ENCODE measurements around the gene CRTAC1.
A peak's percentile ranks its signal among the peaks of the same experiment; 100 is the strongest.

CRTAC1 gene

GRCh38 chr10:97852277-97852676, 178.1 kb downstream of the CRTAC1 start:
- H3K79me2 ChIP-seq (ENCODE audit: control insufficient read depth, insufficient read depth, low read length, poor library complexity) = no peaks in the 10 kb centered on the region
- no peaks in the 10 kb centered on the region for H3K79me1 ChIP-seq (ENCODE audit: low read length)
- H3K27ac ChIP-seq (ENCODE audit: low read depth, low read length) = no peak overlapping the region
- peaks cover 16% of the 10 kb centered on the region for H3K27me3 ChIP-seq (ENCODE audit: insufficient read depth, low read length)
- H4K91ac ChIP-seq (ENCODE audit: low read depth, low read length) = no peak overlapping the region
- no peak overlapping the region for H4K12ac ChIP-seq (ENCODE audit: low read depth, low read length)
- no peak overlapping the region for H3K23ac ChIP-seq (ENCODE audit: low read length)
- H3K4ac ChIP-seq (ENCODE audit: low read depth, low read length) = no peak overlapping the region
- H3K36me3 ChIP-seq (ENCODE audit: control insufficient read depth in 1 of 2, insufficient read depth in 2 of 2, low read length in 2 of 2) = no peaks in the 10 kb centered on the region
- H4K8ac ChIP-seq (ENCODE audit: low read depth, low read length) = no peak overlapping the region
- no peak overlapping the region for H3K4me3 ChIP-seq (ENCODE audit: low read depth, low read length)
- H3K4me1 ChIP-seq (ENCODE audit: control insufficient read depth in 1 of 2, insufficient read depth in 2 of 2, low read length in 2 of 2) = peaks cover 4 to 6% of the 10 kb centered on the region in 2 experiments
- H2BK5ac ChIP-seq (ENCODE audit: low read depth, low read length, poor library complexity) = no peak overlapping the region
- H2AK5ac ChIP-seq (ENCODE audit: low read length) = no peak overlapping the region
- H2AFZ ChIP-seq (ENCODE audit: insufficient read depth, low read length, poor library complexity) = no peak overlapping the region
- WGBS (ENCODE audit: extremely low coverage, insufficient coverage, insufficient read length) = no CpG with 5 or more reads among the region's 3 CpGs
- no peak overlapping the region for H2BK120ac ChIP-seq (ENCODE audit: insufficient read depth, low read length, poor library complexity)
- no peak overlapping the region for H3K18ac ChIP-seq (ENCODE audit: low read length)
- H3K4me2 ChIP-seq (ENCODE audit: low read length) = no peak overlapping the region
- H2BK12ac ChIP-seq (ENCODE audit: low read length) = no peak overlapping the region
- H3K14ac ChIP-seq (ENCODE audit: low read length) = no peak overlapping the region
- H3K9ac ChIP-seq (ENCODE audit: low read length) = no peak overlapping the region
- H3K9me3 ChIP-seq (ENCODE audit: insufficient read depth, low read depth, low read length) = peaks cover 4% of the 10 kb centered on the region
- no peak for DNase-seq

GRCh38 chr10:97851341-97852001, 178.9 kb downstream of the CRTAC1 start:
- no peak overlapping the region for H2AK5ac ChIP-seq (ENCODE audit: low read length)
- H3K14ac ChIP-seq (ENCODE audit: low read length) = no peak overlapping the region
- no peak overlapping the region for H4K8ac ChIP-seq (ENCODE audit: low read depth, low read length)
- peaks cover 16% of the 10 kb centered on the region for H3K27me3 ChIP-seq (ENCODE audit: insufficient read depth, low read length)
- no peak overlapping the region for H3K18ac ChIP-seq (ENCODE audit: low read length)
- no peaks in the 10 kb centered on the region for H3K36me3 ChIP-seq (ENCODE audit: control insufficient read depth in 1 of 2, insufficient read depth in 2 of 2, low read length in 2 of 2)
- no peak overlapping the region for H2BK120ac ChIP-seq (ENCODE audit: insufficient read depth, low read length, poor library complexity)
- no peak overlapping the region for H2BK12ac ChIP-seq (ENCODE audit: low read length)
- no peak overlapping the region for H3K4me3 ChIP-seq (ENCODE audit: low read depth, low read length)
- H3K79me1 ChIP-seq (ENCODE audit: low read length) = no peaks in the 10 kb centered on the region
- no peaks in the 10 kb centered on the region for H3K79me2 ChIP-seq (ENCODE audit: control insufficient read depth, insufficient read depth, low read length, poor library complexity)
- no peak overlapping the region for H3K4me2 ChIP-seq (ENCODE audit: low read length)
- peaks cover 4% of the 10 kb centered on the region for H3K9me3 ChIP-seq (ENCODE audit: insufficient read depth, low read depth, low read length)
- no peak overlapping the region for H3K27ac ChIP-seq (ENCODE audit: low read depth, low read length)
- H3K23ac ChIP-seq (ENCODE audit: low read length) = no peak overlapping the region
- no peak overlapping the region for H3K4ac ChIP-seq (ENCODE audit: low read depth, low read length)
- H3K9ac ChIP-seq (ENCODE audit: low read length) = no peak overlapping the region
- no peak overlapping the region for H4K91ac ChIP-seq (ENCODE audit: low read depth, low read length)
- H4K12ac ChIP-seq (ENCODE audit: low read depth, low read length) = no peak overlapping the region
- H3K4me1 ChIP-seq (ENCODE audit: control insufficient read depth in 1 of 2, insufficient read depth in 2 of 2, low read length in 2 of 2) = peaks cover 4 to 6% of the 10 kb centered on the region in 2 experiments
- H2AFZ ChIP-seq (ENCODE audit: insufficient read depth, low read length, poor library complexity) = no peak overlapping the region
- no CpG with 5 or more reads among the region's 7 CpGs for WGBS (ENCODE audit: extremely low coverage, insufficient coverage, insufficient read length)
- no peak overlapping the region for H2BK5ac ChIP-seq (ENCODE audit: low read depth, low read length, poor library complexity)
- no peak for DNase-seq

- H2BK120ac ChIP-seq (ENCODE audit: insufficient read depth, low read length, poor library complexity) = no peak overlapping the region
- WGBS (ENCODE audit: extremely low coverage, insufficient coverage, insufficient read length) = no CpG with 5 or more reads among the region's 13 CpGs
- no peak overlapping the region for H3K27ac ChIP-seq (ENCODE audit: low read depth, low read length)
- DNase-seq = peak in 1 of 2 donors; percentile 10
- H3K4me2 ChIP-seq (ENCODE audit: low read length) = no peak overlapping the region
- no peak overlapping the region for H3K18ac ChIP-seq (ENCODE audit: low read length)
- peaks cover 4 to 6% of the 10 kb centered on the region in 2 experiments for H3K4me1 ChIP-seq (ENCODE audit: control insufficient read depth in 1 of 2, insufficient read depth in 2 of 2, low read length in 2 of 2)
- no peak overlapping the region for H2BK5ac ChIP-seq (ENCODE audit: low read depth, low read length, poor library complexity)
- no peak overlapping the region for H4K8ac ChIP-seq (ENCODE audit: low read depth, low read length)
- H3K4me3 ChIP-seq (ENCODE audit: low read depth, low read length) = no peak overlapping the region
- peaks cover 16% of the 10 kb centered on the region for H3K27me3 ChIP-seq (ENCODE audit: insufficient read depth, low read length)
- H3K14ac ChIP-seq (ENCODE audit: low read length) = no peak overlapping the region
- no peaks in the 10 kb centered on the region for H3K79me1 ChIP-seq (ENCODE audit: low read length)
- no peak overlapping the region for H3K4ac ChIP-seq (ENCODE audit: low read depth, low read length)
- H3K23ac ChIP-seq (ENCODE audit: low read length) = no peak overlapping the region
- no peak overlapping the region for H4K12ac ChIP-seq (ENCODE audit: low read depth, low read length)
- H3K9ac ChIP-seq (ENCODE audit: low read length) = no peak overlapping the region
- H4K91ac ChIP-seq (ENCODE audit: low read depth, low read length) = no peak overlapping the region
- no peak overlapping the region for H2BK12ac ChIP-seq (ENCODE audit: low read length)
- H3K79me2 ChIP-seq (ENCODE audit: control insufficient read depth, insufficient read depth, low read length, poor library complexity) = no peaks in the 10 kb centered on the region
- H2AFZ ChIP-seq (ENCODE audit: insufficient read depth, low read length, poor library complexity) = no peak overlapping the region
- no peaks in the 10 kb centered on the region for H3K36me3 ChIP-seq (ENCODE audit: control insufficient read depth in 1 of 2, insufficient read depth in 2 of 2, low read length in 2 of 2)
- peaks cover 4% of the 10 kb centered on the region for H3K9me3 ChIP-seq (ENCODE audit: insufficient read depth, low read depth, low read length)
- no peak overlapping the region for H2AK5ac ChIP-seq (ENCODE audit: low read length)
These were observed 180.0 kb downstream of the CRTAC1 start for GRCh38 chr10:97850446-97850845.

DNA sequence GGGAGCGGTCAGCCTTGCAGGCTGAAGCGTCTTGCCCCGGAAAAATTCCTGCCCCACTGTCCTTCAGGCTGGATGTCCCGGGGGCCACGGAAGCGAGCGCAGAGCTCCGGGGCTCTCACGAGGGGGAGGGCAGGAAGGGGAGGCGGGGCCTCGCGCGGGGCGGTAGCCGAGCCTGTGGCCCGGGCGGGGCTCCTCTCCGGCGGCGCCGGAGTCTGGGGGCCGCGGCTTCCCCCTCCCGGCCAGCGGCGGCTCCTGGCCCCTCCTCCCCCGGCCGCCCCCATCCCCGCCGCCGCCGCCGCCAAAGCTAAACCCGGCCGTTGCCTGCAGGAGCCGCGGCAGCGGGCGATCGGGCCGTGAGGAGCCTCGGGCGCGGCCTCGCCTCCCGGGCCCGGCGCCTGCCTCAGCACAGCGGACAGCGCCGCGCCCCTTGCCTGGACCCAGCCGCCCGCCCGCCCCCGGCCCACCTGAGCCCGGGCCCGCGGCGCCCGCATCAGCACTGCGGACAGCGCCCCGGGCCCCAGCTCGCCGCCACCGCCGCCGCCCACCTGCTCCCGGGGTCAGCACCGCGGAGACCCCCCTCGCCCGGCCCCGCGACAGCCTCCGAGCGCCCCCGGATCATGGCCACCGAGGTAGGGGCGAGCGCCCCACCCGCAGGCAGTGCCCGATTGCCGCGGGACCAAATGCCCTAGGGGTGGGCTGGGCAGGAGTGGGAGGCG, 180.6 kb downstream of the CRTAC1 start, which contains the start of gene GOLGA7B:
TSS of gene GOLGA7B (plus strand) at position 157 of the 716 bp plus-strand sequence. CDS start at position 618, 461 bp downstream.
- Histone ChIP-seq H2AFZ (ENCODE audit: insufficient read depth, low read length, poor library complexity) (no peak within 1 kb of the TSS), H3K9ac (ENCODE audit: low read length) (no peak within 1 kb of the TSS), H3K9me3 (ENCODE audit: insufficient read depth, low read depth, low read length) (peaks cover 4% of the 10 kb centered on the region), H2AK5ac (ENCODE audit: low read length) (no peak within 1 kb of the TSS), H4K8ac (ENCODE audit: low read depth, low read length) (no peak within 1 kb of the TSS), H3K18ac (ENCODE audit: low read length) (no peak within 1 kb of the TSS), H3K79me2 (ENCODE audit: control insufficient read depth, insufficient read depth, low read length, poor library complexity) (no peaks in the 10 kb centered on the region), H3K4me2 (ENCODE audit: low read length) (peak within 1 kb of the TSS; percentile 91), H2BK12ac (ENCODE audit: low read length) (no peak within 1 kb of the TSS), H3K4me1 (ENCODE audit: control insufficient read depth in 1 of 2, insufficient read depth in 2 of 2, low read length in 2 of 2) (peaks cover 4 to 6% of the 10 kb centered on the region in 2 experiments), H2BK5ac (ENCODE audit: low read depth, low read length, poor library complexity) (no peak within 1 kb of the TSS), H4K12ac (ENCODE audit: low read depth, low read length) (no peak within 1 kb of the TSS), H3K27ac (ENCODE audit: low read depth, low read length) (no peak within 1 kb of the TSS), H3K4ac (ENCODE audit: low read depth, low read length) (no peak within 1 kb of the TSS), H3K23ac (ENCODE audit: low read length) (no peak within 1 kb of the TSS), H3K27me3 (ENCODE audit: insufficient read depth, low read length) (peaks cover 16% of the 10 kb centered on the region), H4K91ac (ENCODE audit: low read depth, low read length) (no peak within 1 kb of the TSS), H3K79me1 (ENCODE audit: low read length) (no peaks in the 10 kb centered on the region), H3K4me3 (ENCODE audit: low read depth, low read length) (peak within 1 kb of the TSS; percentile 56), H2BK120ac (ENCODE audit: insufficient read depth, low read length, poor library complexity) (no peak within 1 kb of the TSS), H3K36me3 (ENCODE audit: control insufficient read depth in 1 of 2, insufficient read depth in 2 of 2, low read length in 2 of 2) (no peaks in the 10 kb centered on the region), H3K14ac (ENCODE audit: low read length) (no peak within 1 kb of the TSS)
- DNase-seq = peak; percentile 33 to 53
- no CpG with 5 or more reads among the region's 87 CpGs for WGBS (ENCODE audit: extremely low coverage, insufficient coverage, insufficient read length)

Measured in trophoblast cell (in vitro differentiated cells and primary cell).